Osteoblast (primary cell): ENCODE measurements around the gene DNAH9. TPM values are rescaled to one million over a fixed set of nuclear protein-coding genes. Genes with fewer than 3 reads are reported as not detected.

Experiments
- DNase-seq: peaks from one replicate; pipeline ENCODE4 v3.0.0; 2011; ENCODE audit warnings: low spot score, mixed read lengths; ENCODE audit not compliant: insufficient read length; ENCODE audit errors: missing footprints
- H2AFZ ChIP-seq: 2 replicates; pipeline ENCODE4 v1.6.0; 2011; ENCODE audit warnings: mild to moderate bottlenecking, low read length
- H3K27ac ChIP-seq: 2 replicates; pipeline ENCODE4 v1.5.1; 2011; ENCODE audit warnings: mild to moderate bottlenecking, low read depth, low read length, moderate library complexity
- H3K27me3 ChIP-seq: 2 replicates; pipeline ENCODE4 v1.6.0; 2012; ENCODE audit warnings: mild to moderate bottlenecking, control low read depth, inconsistent platforms, low read length, moderate library complexity; ENCODE audit not compliant: insufficient read depth
- H3K36me3 ChIP-seq: 2 replicates; pipeline ENCODE4 v1.5.1; 2011; ENCODE audit warnings: mild to moderate bottlenecking, low read length, control low read depth, moderate library complexity; ENCODE audit not compliant: insufficient read depth
- H3K4me1 ChIP-seq: 2 replicates; pipeline ENCODE4 v1.5.1; 2011; ENCODE audit warnings: mild to moderate bottlenecking, low read length, control low read depth, moderate library complexity; ENCODE audit not compliant: insufficient read depth
- H3K4me2 ChIP-seq: 2 replicates; pipeline ENCODE4 v1.6.0; 2011; ENCODE audit warnings: mild to moderate bottlenecking, low read length; ENCODE audit not compliant: insufficient read depth
- H3K4me3 ChIP-seq: fragments of 200-600 bp; sonication (generic); 3 replicates; pipeline ENCODE4 v1.5.1; 2012; ENCODE audit warnings: mild to moderate bottlenecking, low read length, inconsistent platforms; ENCODE audit not compliant: insufficient read depth
- H3K79me2 ChIP-seq: 2 replicates; pipeline ENCODE4 v1.6.0; 2012; ENCODE audit warnings: mild to moderate bottlenecking, low read length, control low read depth, inconsistent platforms; ENCODE audit not compliant: insufficient read depth
- H3K9me3 ChIP-seq: 2 replicates; pipeline ENCODE4 v1.5.1; 2011; ENCODE audit warnings: low read depth, low read length, control low read depth
- H4K20me1 ChIP-seq: 2 replicates; pipeline ENCODE4 v1.6.0; 2012; ENCODE audit warnings: mild to moderate bottlenecking, low read length, control low read depth; ENCODE audit not compliant: insufficient read depth
- CTCF ChIP-seq: IDR thresholded peaks from 2 replicates; pipeline ENCODE4 v1.5.1; 2011; ENCODE audit warnings: mild to moderate bottlenecking, low read depth, low read length, moderate library complexity; ENCODE audit errors: extremely low read depth
- total RNA-seq: library from RNA; depleted of rRNA; stranded (reverse); fragments of >200 nt; gene quantifications from 2 replicates; pipeline ENCODE4 v1.2.3, GENCODE V29; 2012

Gene DNAH9
- total RNA-seq, 1 donor, result not detected

- no peak overlapping the region for H3K27ac ChIP-seq
- no peak overlapping the region for H2AFZ ChIP-seq
- H3K79me2 ChIP-seq, result no peaks in the 10 kb centered on the region
- no peaks in the 10 kb centered on the region for H3K9me3 ChIP-seq
- H3K4me2 ChIP-seq, result no peak overlapping the region
- TF ChIP-seq CTCF, result peak; percentile 39
- no peak for DNase-seq
- H3K4me1 ChIP-seq, result no peaks in the 10 kb centered on the region
- no peak overlapping the region for H3K4me3 ChIP-seq
- no peaks in the 10 kb centered on the region for H4K20me1 ChIP-seq
- H3K36me3 ChIP-seq, result peaks cover 50% of the 10 kb centered on the region
- H3K27me3 ChIP-seq, result no peaks in the 10 kb centered on the region
Observed at GRCh38 chr17:11980813-11981212, 382.5 kb downstream of the DNAH9 start.

GRCh38 chr17:11981862-11982261 is 383.6 kb downstream of the DNAH9 start:
- no peak for TF ChIP-seq CTCF
- Histone ChIP-seq H3K4me3 (no peak overlapping the region), H3K27me3 (no peaks in the 10 kb centered on the region), H3K9me3 (no peaks in the 10 kb centered on the region), H3K27ac (no peak overlapping the region), H3K36me3 (peaks cover 50% of the 10 kb centered on the region), H3K4me2 (no peak overlapping the region), H3K79me2 (peaks cover 2% of the 10 kb centered on the region), H3K4me1 (peaks cover 3% of the 10 kb centered on the region), H2AFZ (no peak overlapping the region), H4K20me1 (peaks cover 4% of the 10 kb centered on the region)
- DNase-seq, result no peak

GRCh38 chr17:11986179-11986941 is 388.1 kb downstream of the DNAH9 start:
- peaks cover 46% of the 10 kb centered on the region for H3K36me3 ChIP-seq
- no peak for TF ChIP-seq CTCF
- H4K20me1 ChIP-seq, result peaks cover 5% of the 10 kb centered on the region
- peak overlapping the region; percentile 20 for H3K4me2 ChIP-seq
- H3K9me3 ChIP-seq, result no peaks in the 10 kb centered on the region
- H2AFZ ChIP-seq, result no peak overlapping the region
- H3K4me3 ChIP-seq, result no peak overlapping the region
- H3K27ac ChIP-seq, result no peak overlapping the region
- H3K79me2 ChIP-seq, result peaks cover 2% of the 10 kb centered on the region
- no peak for DNase-seq
- H3K4me1 ChIP-seq, result peaks cover 4% of the 10 kb centered on the region
- H3K27me3 ChIP-seq, result no peaks in the 10 kb centered on the region

GRCh38 chr17:11986942-11987329 is 388.7 kb downstream of the DNAH9 start:
- Histone ChIP-seq H3K27me3 (no peaks in the 10 kb centered on the region), H3K4me3 (no peak overlapping the region), H3K9me3 (no peaks in the 10 kb centered on the region), H3K27ac (no peak overlapping the region), H3K79me2 (peaks cover 2% of the 10 kb centered on the region), H3K36me3 (peaks cover 51% of the 10 kb centered on the region), H3K4me1 (peaks cover 4% of the 10 kb centered on the region), H4K20me1 (peaks cover 5% of the 10 kb centered on the region), H3K4me2 (peak overlapping the region; percentile 20), H2AFZ (no peak overlapping the region)
- peak; percentile 78 for DNase-seq
- peak; percentile 51 for TF ChIP-seq CTCF
